Hepatocyte (in vitro differentiated cells): ENCODE data around the gene FAM240A. TPM values are rescaled to one million over a fixed set of nuclear protein-coding genes. Genes with fewer than 3 reads are reported as not detected.

Experiments used
- DNase-seq: peaks from one replicate; pipeline ENCODE4 v3.0.0-alpha.2; 2016; ENCODE audit warnings: low spot score
- H2AFZ ChIP-seq: fragments of 200-600 bp; sonication (generic); 2 replicates; pipeline ENCODE4 v1.6.0; 2016; ENCODE audit warnings: antibody characterized with exemption, mild to moderate bottlenecking
- H3K27ac ChIP-seq: fragments of 200-600 bp; sonication (generic); 2 replicates; pipeline ENCODE4 v1.5.1; 2016; ENCODE audit warnings: mild to moderate bottlenecking
- H3K27me3 ChIP-seq: fragments of 200-600 bp; sonication (generic); 2 replicates; pipeline ENCODE4 v1.6.1; 2016
- H3K36me3 ChIP-seq: fragments of 200-600 bp; sonication (generic); replicated peaks from 2 replicates; pipeline ENCODE4 v1.5.1; 2016; ENCODE audit warnings: low read depth; ENCODE audit not compliant: insufficient read depth
- H3K4me1 ChIP-seq: fragments of 200-600 bp; sonication (generic); 2 replicates; pipeline ENCODE4 v1.5.1; 2016; ENCODE audit warnings: mild to moderate bottlenecking, moderate library complexity; ENCODE audit not compliant: insufficient read depth
- H3K4me2 ChIP-seq: fragments of 200-600 bp; sonication (generic); 2 replicates; pipeline ENCODE4 v1.6.0; 2016
- H3K4me3 ChIP-seq: fragments of 200-600 bp; sonication (generic); 2 replicates; pipeline ENCODE4 v1.5.1; 2016; ENCODE audit warnings: mild to moderate bottlenecking
- H3K79me2 ChIP-seq: fragments of 200-600 bp; sonication (generic); 2 replicates; pipeline ENCODE4 v1.6.0; 2017; ENCODE audit warnings: mild to moderate bottlenecking
- H3K9me2 ChIP-seq: fragments of 200-600 bp; sonication (generic); replicated peaks from 2 replicates; pipeline ENCODE4 v1.6.0; 2017; ENCODE audit warnings: mild to moderate bottlenecking; ENCODE audit not compliant: insufficient read depth
- H3K9me3 ChIP-seq: fragments of 200-600 bp; sonication (generic); 2 replicates; pipeline ENCODE4 v1.5.1; 2016; ENCODE audit warnings: low read depth, mild to moderate bottlenecking
- H4K20me1 ChIP-seq: fragments of 200-600 bp; sonication (generic); 2 replicates; pipeline ENCODE4 v1.6.0; 2016; ENCODE audit warnings: mild to moderate bottlenecking; ENCODE audit not compliant: insufficient read depth, poor library complexity, severe bottlenecking
- CTCF ChIP-seq: fragments of 200-600 bp; sonication (generic); IDR thresholded peaks from 2 replicates; pipeline ENCODE4 v1.5.1; 2016; ENCODE audit warnings: antibody characterized with exemption, mild to moderate bottlenecking; ENCODE audit not compliant: poor library complexity
- EZH2 ChIP-seq: fragments of 200-600 bp; sonication (generic); IDR thresholded peaks from 2 replicates; pipeline ENCODE4 v1.6.1; 2016; ENCODE audit warnings: antibody characterized with exemption, mild to moderate bottlenecking, borderline replicate concordance
- EZH2phosphoT487 ChIP-seq: fragments of 200-600 bp; sonication (generic); IDR thresholded peaks from one replicate; pipeline ENCODE4 v1.6.1; 2018; ENCODE audit warnings: antibody characterized with exemption, mild to moderate bottlenecking, low read depth, moderate library complexity; ENCODE audit not compliant: unreplicated experiment, severe bottlenecking
- WGBS: methylation state at CpG from one replicate; pipeline ENCODE4 v1.1.6; 2016; ENCODE audit warnings: low lambda C conversion rate; ENCODE audit errors: missing lambda C conversion rate; 5-methylcytosine and 5-hydroxymethylcytosine counted together
- polyA plus RNA-seq: library from polyadenylated mRNA; unstranded; fragments of >200 nt; fragmentation: Nextera tagmentation; extraction: Ambion mirVana; gene quantifications from 2 replicates; pipeline ENCODE4 v1.2.1, GENCODE V29; 2016
- total RNA-seq: library from RNA; depleted of rRNA; stranded (reverse); fragments of >200 nt; gene quantifications from 2 replicates; pipeline ENCODE4 v1.2.3, GENCODE V29; 2014

FAM240A gene
- total RNA-seq: not detected in 2 replicates
- not detected in 2 replicates for polyA plus RNA-seq

GRCh38 chr3:46612324-46612723, at the start of gene FAM240A:
Gene FAM240A, plus strand, starts transcription at chr3:46612525. Its CDS starts 159 bp downstream, at chr3:46612684.
- Histone ChIP-seq H3K9me2 (no peaks in the 10 kb centered on the region), H3K27ac (no peak within 1 kb of the TSS), H3K9me3 (no peaks in the 10 kb centered on the region), H3K4me2 (no peak within 1 kb of the TSS), H3K79me2 (no peaks in the 10 kb centered on the region), H3K4me3 (no peak within 1 kb of the TSS), H3K27me3 (no peaks in the 10 kb centered on the region), H4K20me1 (no peaks in the 10 kb centered on the region), H3K36me3 (no peaks in the 10 kb centered on the region), H2AFZ (no peak within 1 kb of the TSS), H3K4me1 (peaks cover 11% of the 10 kb centered on the region)
- no peak for DNase-seq
- WGBS: 80% methylated on average over 9 of the region's 9 CpGs
- TF ChIP-seq CTCF (no peak), EZH2 (no peak), EZH2phosphoT487 (no peak)

GRCh38 chr3:46564190-46565021, 47.9 kb upstream of the FAM240A start:
- Histone ChIP-seq H3K27ac (no peak overlapping the region), H3K36me3 (no peaks in the 10 kb centered on the region), H3K9me2 (no peaks in the 10 kb centered on the region), H3K4me1 (peaks cover 6% of the 10 kb centered on the region), H3K9me3 (peaks cover 1% of the 10 kb centered on the region), H3K79me2 (no peaks in the 10 kb centered on the region), H4K20me1 (no peaks in the 10 kb centered on the region), H3K4me3 (no peak overlapping the region), H2AFZ (no peak overlapping the region), H3K4me2 (no peak overlapping the region), H3K27me3 (peaks cover 4% of the 10 kb centered on the region)
- no peak for DNase-seq
- 89% methylated on average over 5 of the region's 5 CpGs for WGBS
- TF ChIP-seq EZH2 (no peak), CTCF (no peak), EZH2phosphoT487 (no peak)

- Histone ChIP-seq H3K36me3 (no peaks in the 10 kb centered on the region), H4K20me1 (no peaks in the 10 kb centered on the region), H3K27ac (no peak overlapping the region), H3K4me3 (no peak overlapping the region), H3K9me3 (peaks cover 3% of the 10 kb centered on the region), H2AFZ (no peak overlapping the region), H3K4me2 (peak overlapping the region; percentile 100), H3K4me1 (peaks cover 6% of the 10 kb centered on the region), H3K79me2 (no peaks in the 10 kb centered on the region), H3K9me2 (no peaks in the 10 kb centered on the region), H3K27me3 (peaks cover 4% of the 10 kb centered on the region)
- no peak for DNase-seq
- TF ChIP-seq EZH2 (no peak), CTCF (no peak), EZH2phosphoT487 (no peak)
- WGBS: 88% methylated on average over 4 of the region's 4 CpGs
Measured at GRCh38 chr3:46565077-46565476, 47.2 kb upstream of the FAM240A start.
